ENCODE results near the gene EXOC3. TPM values are rescaled to one million over a fixed set of nuclear protein-coding genes. Genes with fewer than 3 reads are reported as not detected.

The EXOC3 gene
- total RNA-seq, 1 experiment from 2014 or later: 60.1 TPM

DNA sequence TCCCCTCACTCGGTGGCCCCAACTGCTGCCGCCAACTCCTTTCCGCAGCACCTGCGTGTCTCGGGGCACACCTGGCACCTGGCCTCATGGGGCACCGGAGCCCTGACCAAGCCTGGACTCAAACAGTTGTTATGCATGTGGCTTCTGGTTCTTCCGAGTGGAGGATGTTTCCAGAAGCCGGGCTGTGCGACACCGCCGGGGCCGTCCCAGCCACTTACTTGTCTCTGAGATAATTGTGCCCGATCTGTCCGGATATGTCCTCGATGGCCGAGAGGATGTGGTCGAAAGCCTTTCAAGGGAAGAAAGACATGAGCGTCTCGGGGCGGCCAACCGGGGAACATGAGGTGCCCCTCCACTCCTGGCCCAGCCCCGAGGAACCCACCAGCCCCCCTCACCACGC lies 38.4 kb downstream of the EXOC3 start:
- Mint-ChIP-seq H3K9me3 (no peaks in the 10 kb centered on the region), H3K27me3 (ENCODE audit: low read depth) (peaks cover 20% of the 10 kb centered on the region), H3K4me3 (no peak overlapping the region), H3K27ac (no peak overlapping the region), H3K4me1 (no peaks in the 10 kb centered on the region), H3K36me3 (no peaks in the 10 kb centered on the region)
- ChIA-PET POLR2A (no interaction called here), CTCF (interaction anchor here (1.0 kb wide), 1 partner anchor 130 kb away, joined by 3 read pairs; no protein-coding TSS in a partner anchor)
- no peak for DNase-seq (ENCODE audit: low spot score)
- ATAC-seq: no peak
- no peak for TF ChIP-seq KAT7 (CRISPR knock-in tag; IDR thresholded peaks at IDR 0.05; ENCODE audit: borderline replicate concordance)
- no peak for TF ChIP-seq ATF1 (CRISPR knock-in tag; IDR thresholded peaks at IDR 0.05)
- TF ChIP-seq, protein P1, sequence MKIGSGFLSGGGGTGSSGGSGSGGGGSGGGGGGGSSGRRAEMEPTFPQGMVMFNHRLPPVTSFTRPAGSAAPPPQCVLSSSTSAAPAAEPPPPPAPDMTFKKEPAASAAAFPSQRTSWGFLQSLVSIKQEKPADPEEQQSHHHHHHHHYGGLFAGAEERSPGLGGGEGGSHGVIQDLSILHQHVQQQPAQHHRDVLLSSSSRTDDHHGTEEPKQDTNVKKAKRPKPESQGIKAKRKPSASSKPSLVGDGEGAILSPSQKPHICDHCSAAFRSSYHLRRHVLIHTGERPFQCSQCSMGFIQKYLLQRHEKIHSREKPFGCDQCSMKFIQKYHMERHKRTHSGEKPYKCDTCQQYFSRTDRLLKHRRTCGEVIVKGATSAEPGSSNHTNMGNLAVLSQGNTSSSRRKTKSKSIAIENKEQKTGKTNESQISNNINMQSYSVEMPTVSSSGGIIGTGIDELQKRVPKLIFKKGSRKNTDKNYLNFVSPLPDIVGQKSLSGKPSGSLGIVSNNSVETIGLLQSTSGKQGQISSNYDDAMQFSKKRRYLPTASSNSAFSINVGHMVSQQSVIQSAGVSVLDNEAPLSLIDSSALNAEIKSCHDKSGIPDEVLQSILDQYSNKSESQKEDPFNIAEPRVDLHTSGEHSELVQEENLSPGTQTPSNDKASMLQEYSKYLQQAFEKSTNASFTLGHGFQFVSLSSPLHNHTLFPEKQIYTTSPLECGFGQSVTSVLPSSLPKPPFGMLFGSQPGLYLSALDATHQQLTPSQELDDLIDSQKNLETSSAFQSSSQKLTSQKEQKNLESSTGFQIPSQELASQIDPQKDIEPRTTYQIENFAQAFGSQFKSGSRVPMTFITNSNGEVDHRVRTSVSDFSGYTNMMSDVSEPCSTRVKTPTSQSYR (CRISPR knock-in tag; IDR thresholded peaks at IDR 0.05): no peak
- no peak for TF ChIP-seq HMGA2 (CRISPR knock-in tag; IDR thresholded peaks at IDR 0.05)
- TF ChIP-seq MXD4 (CRISPR knock-in tag; IDR thresholded peaks at IDR 0.05; ENCODE audit: borderline replicate concordance): no peak
- TF ChIP-seq, protein P2, sequence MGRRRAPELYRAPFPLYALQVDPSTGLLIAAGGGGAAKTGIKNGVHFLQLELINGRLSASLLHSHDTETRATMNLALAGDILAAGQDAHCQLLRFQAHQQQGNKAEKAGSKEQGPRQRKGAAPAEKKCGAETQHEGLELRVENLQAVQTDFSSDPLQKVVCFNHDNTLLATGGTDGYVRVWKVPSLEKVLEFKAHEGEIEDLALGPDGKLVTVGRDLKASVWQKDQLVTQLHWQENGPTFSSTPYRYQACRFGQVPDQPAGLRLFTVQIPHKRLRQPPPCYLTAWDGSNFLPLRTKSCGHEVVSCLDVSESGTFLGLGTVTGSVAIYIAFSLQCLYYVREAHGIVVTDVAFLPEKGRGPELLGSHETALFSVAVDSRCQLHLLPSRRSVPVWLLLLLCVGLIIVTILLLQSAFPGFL (CRISPR knock-in tag; IDR thresholded peaks at IDR 0.05; ENCODE audit: borderline replicate concordance): no peak
- no peak for TF ChIP-seq ZNF138 (CRISPR knock-in tag; conservative IDR thresholded peaks at IDR 0.05)
- TF ChIP-seq ZNF263 (CRISPR knock-in tag; IDR thresholded peaks at IDR 0.05; ENCODE audit: low read depth): no peak
- TF ChIP-seq, protein P3, sequence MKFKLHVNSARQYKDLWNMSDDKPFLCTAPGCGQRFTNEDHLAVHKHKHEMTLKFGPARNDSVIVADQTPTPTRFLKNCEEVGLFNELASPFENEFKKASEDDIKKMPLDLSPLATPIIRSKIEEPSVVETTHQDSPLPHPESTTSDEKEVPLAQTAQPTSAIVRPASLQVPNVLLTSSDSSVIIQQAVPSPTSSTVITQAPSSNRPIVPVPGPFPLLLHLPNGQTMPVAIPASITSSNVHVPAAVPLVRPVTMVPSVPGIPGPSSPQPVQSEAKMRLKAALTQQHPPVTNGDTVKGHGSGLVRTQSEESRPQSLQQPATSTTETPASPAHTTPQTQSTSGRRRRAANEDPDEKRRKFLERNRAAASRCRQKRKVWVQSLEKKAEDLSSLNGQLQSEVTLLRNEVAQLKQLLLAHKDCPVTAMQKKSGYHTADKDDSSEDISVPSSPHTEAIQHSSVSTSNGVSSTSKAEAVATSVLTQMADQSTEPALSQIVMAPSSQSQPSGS (CRISPR knock-in tag; IDR thresholded peaks at IDR 0.05; ENCODE audit: borderline replicate concordance, low read depth): no peak
- no peak for TF ChIP-seq SMAD4 (CRISPR knock-in tag; IDR thresholded peaks at IDR 0.05)
- TF ChIP-seq, protein P4, sequence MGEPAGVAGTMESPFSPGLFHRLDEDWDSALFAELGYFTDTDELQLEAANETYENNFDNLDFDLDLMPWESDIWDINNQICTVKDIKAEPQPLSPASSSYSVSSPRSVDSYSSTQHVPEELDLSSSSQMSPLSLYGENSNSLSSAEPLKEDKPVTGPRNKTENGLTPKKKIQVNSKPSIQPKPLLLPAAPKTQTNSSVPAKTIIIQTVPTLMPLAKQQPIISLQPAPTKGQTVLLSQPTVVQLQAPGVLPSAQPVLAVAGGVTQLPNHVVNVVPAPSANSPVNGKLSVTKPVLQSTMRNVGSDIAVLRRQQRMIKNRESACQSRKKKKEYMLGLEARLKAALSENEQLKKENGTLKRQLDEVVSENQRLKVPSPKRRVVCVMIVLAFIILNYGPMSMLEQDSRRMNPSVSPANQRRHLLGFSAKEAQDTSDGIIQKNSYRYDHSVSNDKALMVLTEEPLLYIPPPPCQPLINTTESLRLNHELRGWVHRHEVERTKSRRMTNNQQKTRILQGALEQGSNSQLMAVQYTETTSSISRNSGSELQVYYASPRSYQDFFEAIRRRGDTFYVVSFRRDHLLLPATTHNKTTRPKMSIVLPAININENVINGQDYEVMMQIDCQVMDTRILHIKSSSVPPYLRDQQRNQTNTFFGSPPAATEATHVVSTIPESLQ (CRISPR knock-in tag; IDR thresholded peaks at IDR 0.05): no peak
- TF ChIP-seq MYBL2 (CRISPR knock-in tag; IDR thresholded peaks at IDR 0.05): no peak
- TF ChIP-seq, protein P5, sequence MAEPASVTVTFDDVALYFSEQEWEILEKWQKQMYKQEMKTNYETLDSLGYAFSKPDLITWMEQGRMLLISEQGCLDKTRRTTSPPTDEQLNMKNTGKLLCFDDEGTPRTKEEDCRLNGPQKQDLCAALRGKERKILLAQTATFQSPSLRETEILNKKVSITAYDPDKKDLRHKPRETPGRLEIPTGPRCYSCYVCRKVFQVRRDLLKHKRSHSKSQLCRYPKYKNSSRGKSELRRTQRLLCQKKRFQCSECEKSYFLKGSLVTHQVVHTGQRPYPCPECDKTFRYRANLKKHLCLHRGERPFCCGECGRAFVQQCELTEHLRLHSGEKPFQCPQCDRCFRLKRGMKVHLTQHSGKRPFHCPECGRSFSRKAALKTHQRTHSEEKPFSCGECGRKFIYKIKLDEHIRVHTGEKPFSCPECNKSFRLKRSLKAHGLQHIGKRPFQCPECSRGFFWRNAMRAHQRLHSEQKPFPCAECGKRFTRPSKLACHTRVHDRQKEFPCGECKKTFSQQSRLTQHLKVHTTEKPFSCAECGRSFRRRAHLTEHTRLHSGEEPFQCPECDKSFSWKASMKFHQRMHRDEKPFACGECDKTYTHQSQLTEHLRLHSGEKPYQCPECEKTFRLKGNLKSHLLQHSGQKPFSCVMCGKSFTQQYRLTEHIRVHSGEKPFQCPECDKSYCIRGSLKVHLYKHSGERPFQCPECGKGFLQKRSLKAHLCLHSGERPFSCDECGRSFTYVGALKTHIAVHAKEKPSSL (CRISPR knock-in tag; conservative IDR thresholded peaks at IDR 0.05): no peak
- no peak for TF ChIP-seq SOX15 (CRISPR knock-in tag; IDR thresholded peaks at IDR 0.05)
- TF ChIP-seq, protein P6, sequence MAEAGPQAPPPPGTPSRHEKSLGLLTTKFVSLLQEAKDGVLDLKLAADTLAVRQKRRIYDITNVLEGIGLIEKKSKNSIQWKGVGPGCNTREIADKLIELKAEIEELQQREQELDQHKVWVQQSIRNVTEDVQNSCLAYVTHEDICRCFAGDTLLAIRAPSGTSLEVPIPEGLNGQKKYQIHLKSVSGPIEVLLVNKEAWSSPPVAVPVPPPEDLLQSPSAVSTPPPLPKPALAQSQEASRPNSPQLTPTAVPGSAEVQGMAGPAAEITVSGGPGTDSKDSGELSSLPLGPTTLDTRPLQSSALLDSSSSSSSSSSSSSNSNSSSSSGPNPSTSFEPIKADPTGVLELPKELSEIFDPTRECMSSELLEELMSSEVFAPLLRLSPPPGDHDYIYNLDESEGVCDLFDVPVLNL (CRISPR knock-in tag; IDR thresholded peaks at IDR 0.05; ENCODE audit: borderline replicate concordance, low read depth): no peak
- no peak for TF ChIP-seq CREB1 (CRISPR knock-in tag; IDR thresholded peaks at IDR 0.05)

All from WTC11 (cell line).